Measurements from ENCODE around the gene MED27. TPM values are rescaled to one million over a fixed set of nuclear protein-coding genes. Genes with fewer than 3 reads are reported as not detected.

MED27 gene
- total RNA-seq, 1 experiment from 2014 or later: 33.1 TPM

DNA sequence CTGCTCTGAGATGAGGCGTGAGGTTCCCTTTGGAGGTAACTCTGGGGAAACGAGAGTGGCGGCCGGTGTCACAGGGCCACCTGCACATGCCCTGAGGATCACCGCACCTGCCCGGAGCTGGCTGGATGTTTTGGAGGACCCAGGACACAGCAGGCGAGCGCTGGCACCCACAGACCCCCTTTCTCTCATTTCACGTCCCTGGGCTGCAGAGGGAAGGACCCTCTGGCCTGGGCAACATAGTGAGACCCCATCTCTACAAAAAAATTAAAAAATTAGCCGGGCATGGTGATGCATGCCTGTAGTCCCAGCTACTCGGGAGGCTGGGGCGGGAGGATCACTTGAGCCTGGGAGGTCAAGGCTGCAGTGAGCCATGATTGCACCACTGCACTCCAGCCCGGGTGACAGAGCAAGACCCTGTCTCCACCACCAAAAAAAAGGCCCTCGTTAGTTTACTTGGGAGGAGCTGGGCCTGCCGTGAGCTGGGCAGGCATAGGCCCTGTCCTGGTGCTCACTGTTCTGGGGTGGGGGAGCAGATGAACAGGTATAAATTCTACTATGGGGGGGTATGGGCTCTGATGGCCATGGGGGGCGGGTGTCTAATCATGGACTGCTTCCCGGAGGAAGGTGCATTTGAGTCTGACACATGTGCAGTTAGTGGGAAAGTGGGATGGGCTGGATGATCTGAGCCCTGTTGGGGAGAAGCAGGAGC lies 242.9 kb downstream of the MED27 start:
- peaks cover 9% of the 10 kb centered on the region for H3K4me1 ChIP-seq (replicated peaks)
- H3K27ac ChIP-seq: no peak overlapping the region
- H3K27me3 ChIP-seq (replicated peaks): no peaks in the 10 kb centered on the region
- H3K9me3 ChIP-seq (replicated peaks): peaks cover 15% of the 10 kb centered on the region; the same call in 1 of the 2 replicates
- H3K4me3 ChIP-seq: no peak overlapping the region
- no peaks in the 10 kb centered on the region for H3K36me3 ChIP-seq
- no peak for DNase-seq (ENCODE audit: low read depth in 1 of 2, low spot score in 2 of 2)

DNA sequence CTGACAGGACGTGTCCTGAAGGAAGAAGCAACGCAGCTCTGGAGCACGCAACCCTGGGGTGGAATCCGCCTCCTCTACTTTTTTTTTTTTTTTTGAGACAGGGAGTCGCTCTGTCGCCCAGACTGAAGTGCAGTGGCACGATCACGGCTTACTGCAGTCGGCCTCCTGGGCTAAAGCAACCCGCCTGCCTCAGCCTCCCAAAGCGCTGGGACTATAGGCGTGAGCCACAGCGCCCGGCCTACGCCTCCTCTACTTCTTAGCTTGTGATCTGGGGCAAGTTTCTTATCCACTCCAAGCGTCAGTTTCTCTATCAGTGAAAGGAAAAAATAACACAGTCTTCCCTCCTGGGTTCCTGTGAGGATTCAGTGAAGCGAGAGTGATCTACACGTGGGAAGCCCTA lies 243.6 kb downstream of the MED27 start:
- DNase-seq (ENCODE audit: low read depth in 1 of 2, low spot score in 2 of 2): no peak
- Histone ChIP-seq H3K4me3 (no peak overlapping the region), H3K9me3 (replicated peaks) (peaks cover 15% of the 10 kb centered on the region; the same call in 1 of the 2 replicates), H3K4me1 (replicated peaks) (peaks cover 9% of the 10 kb centered on the region), H3K27ac (no peak overlapping the region), H3K27me3 (replicated peaks) (no peaks in the 10 kb centered on the region), H3K36me3 (no peaks in the 10 kb centered on the region)

DNA sequence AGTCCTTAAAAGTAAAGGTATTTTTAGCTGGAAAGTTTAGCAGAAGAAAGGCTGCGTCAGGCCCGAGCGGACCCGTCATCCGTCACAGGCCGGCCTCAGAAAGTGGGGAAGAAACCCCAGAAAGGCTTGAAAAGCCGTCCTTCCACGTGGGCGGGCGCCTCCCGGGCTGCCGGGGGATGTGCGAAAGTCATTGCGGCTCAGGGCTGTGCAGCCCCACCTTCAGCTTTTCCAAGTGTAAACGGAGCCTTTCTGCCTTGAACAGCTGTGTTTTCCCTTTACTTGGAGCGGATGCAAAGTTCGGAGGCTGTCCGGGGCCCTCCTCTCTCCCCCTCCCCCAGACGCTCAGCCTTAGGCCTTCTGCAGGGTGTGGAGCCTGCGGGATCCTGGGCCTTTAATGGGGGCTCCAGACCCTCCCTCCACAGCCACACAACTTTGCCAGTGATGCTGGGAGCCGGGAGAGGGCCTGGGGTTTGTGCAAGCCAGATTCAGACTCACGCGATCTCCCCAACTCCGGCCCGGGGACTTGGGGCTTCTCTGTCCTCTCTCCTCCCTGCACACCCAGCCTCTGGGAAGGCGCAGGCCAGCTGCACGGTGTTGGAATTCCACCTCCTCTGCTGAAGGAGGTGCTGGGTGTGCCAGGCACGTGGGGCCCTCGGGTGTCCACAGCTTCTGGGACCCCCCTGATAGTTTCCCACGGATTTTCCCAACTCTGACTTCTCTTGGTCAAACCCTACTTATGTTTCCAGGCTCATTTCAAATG lies 244.3 kb downstream of the MED27 start:
- DNase-seq (ENCODE audit: low read depth in 1 of 2, low spot score in 2 of 2): no peak
- H3K4me1 ChIP-seq (replicated peaks): peaks cover 9% of the 10 kb centered on the region
- H3K4me3 ChIP-seq: no peak overlapping the region
- no peak overlapping the region for H3K27ac ChIP-seq
- no peaks in the 10 kb centered on the region for H3K27me3 ChIP-seq (replicated peaks)
- peaks cover 15% of the 10 kb centered on the region; the same call in 1 of the 2 replicates for H3K9me3 ChIP-seq (replicated peaks)
- no peaks in the 10 kb centered on the region for H3K36me3 ChIP-seq

DNA sequence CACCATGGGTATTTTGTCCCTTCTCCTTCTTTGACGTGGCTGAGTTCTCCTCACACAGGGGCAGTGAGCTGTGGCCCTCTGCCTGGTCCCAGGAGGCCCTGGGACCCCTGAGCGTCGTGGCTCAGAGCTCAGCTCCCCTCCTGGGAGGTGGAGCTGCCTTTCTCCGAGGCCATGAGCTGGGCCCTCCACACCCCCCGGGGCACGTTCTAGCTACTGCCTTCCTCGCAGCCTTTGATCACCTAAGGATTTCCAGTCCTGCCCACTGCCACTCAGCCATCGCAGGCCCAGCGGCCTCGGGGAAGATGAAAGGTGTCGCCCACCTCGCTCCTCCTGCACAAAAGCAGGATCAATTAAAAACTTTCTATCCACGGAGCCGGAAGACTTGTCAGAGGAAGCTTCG lies 244.9 kb downstream of the MED27 start:
- DNase-seq (ENCODE audit: low read depth in 1 of 2, low spot score in 2 of 2): no peak
- Histone ChIP-seq H3K27me3 (replicated peaks) (no peaks in the 10 kb centered on the region), H3K27ac (no peak overlapping the region), H3K36me3 (no peaks in the 10 kb centered on the region), H3K9me3 (replicated peaks) (peaks cover 15% of the 10 kb centered on the region; the same call in 1 of the 2 replicates), H3K4me3 (no peak overlapping the region), H3K4me1 (replicated peaks) (peaks cover 4% of the 10 kb centered on the region; the same call in 1 of the 2 replicates)

DNA sequence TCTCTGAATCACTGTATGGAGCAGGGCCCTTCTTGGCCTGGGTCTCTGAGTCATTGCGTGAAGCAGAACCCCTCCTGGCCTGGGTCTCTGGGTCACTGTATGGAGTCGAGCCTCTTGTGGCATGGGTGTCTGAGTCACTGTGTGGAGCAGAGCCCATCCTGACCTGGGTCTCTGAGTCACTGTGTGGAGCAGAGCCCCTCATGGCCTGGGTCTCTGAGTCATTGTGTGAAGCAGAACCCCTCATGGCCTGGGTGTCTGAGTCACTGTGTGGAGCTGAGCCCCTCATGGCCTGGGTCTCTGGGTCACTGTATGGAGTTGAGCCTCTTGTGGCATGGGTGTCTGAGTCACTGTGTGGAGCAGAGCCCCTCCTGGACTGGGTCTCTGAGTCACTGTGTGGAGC lies 245.8 kb downstream of the MED27 start:
- no peaks in the 10 kb centered on the region for H3K36me3 ChIP-seq
- no peaks in the 10 kb centered on the region for H3K27me3 ChIP-seq (replicated peaks)
- no peak overlapping the region for H3K4me3 ChIP-seq
- DNase-seq (ENCODE audit: low read depth in 1 of 2, low spot score in 2 of 2): no peak
- no peaks in the 10 kb centered on the region for H3K4me1 ChIP-seq (replicated peaks)
- peaks cover 15% of the 10 kb centered on the region; the same call in 1 of the 2 replicates for H3K9me3 ChIP-seq (replicated peaks)
- H3K27ac ChIP-seq: no peak overlapping the region

DNA sequence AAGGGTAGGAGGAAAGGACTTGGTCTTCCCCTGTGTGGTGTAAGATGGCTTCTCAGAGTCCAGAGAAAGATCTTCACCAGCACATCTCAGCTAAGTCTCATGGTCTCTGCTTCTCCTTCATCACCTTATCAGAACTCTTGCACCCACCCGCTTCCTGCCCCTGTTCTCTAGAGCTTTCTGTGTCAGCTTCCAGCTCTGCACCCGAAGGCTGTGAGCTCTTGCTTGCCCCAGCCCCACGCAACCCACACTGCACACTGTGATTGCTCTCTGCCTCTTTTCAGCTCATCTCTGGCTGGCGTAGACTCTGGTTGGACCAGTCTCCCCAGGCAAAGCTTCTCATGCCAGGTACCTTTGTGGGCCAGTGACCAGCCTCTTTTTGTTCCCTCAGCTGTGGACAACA lies 246.6 kb downstream of the MED27 start:
- Histone ChIP-seq H3K9me3 (replicated peaks) (peaks cover 15% of the 10 kb centered on the region; the same call in 1 of the 2 replicates), H3K36me3 (no peaks in the 10 kb centered on the region), H3K4me1 (replicated peaks) (no peaks in the 10 kb centered on the region), H3K27ac (no peak overlapping the region), H3K27me3 (replicated peaks) (no peaks in the 10 kb centered on the region), H3K4me3 (no peak overlapping the region)
- DNase-seq (ENCODE audit: low read depth in 1 of 2, low spot score in 2 of 2): no peak

DNA sequence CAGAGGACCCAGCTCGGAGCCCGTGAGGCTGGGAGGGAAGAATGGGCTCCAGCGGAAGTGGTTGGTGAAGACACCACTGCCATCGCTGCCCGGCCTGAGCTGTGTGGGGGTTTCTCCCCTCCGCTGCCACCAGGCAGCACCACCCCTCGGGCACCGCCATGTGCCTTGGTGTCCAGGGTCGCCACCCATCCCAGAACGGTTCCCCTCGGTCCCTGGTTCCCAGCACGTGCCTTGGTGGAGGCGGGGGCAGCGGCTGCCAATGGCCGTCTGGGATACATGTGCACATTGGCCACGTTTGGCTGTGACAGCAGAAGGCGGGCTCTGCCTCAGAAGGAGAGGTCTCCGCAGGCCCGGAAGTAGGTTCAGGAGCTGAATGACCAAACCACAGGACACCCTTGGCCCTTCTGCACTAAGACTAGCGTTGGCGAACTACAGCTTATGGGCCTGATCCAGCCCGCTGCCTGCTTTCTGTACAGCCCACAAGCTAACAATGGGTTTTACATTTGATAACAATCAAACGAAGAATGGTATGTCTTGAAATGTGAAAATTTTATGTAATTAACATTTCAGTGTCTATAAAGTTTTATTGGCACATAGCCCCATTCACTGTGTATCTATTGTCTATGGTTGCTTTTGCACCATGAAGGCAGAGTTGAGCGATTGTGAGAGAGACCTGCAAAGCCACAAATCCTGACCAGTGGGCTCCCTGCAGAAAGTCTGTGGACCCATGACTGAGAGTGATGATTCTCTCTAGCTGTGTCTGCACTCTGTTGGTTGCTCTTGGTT lies 248.1 kb downstream of the MED27 start:
- Histone ChIP-seq H3K4me1 (replicated peaks) (no peaks in the 10 kb centered on the region), H3K27ac (no peak overlapping the region), H3K27me3 (replicated peaks) (peaks cover 6% of the 10 kb centered on the region; the same call in 1 of the 2 replicates), H3K4me3 (no peak overlapping the region), H3K9me3 (replicated peaks) (peaks cover 15% of the 10 kb centered on the region; the same call in 1 of the 2 replicates), H3K36me3 (no peaks in the 10 kb centered on the region)
- no peak for DNase-seq (ENCODE audit: low read depth in 1 of 2, low spot score in 2 of 2)

DNA sequence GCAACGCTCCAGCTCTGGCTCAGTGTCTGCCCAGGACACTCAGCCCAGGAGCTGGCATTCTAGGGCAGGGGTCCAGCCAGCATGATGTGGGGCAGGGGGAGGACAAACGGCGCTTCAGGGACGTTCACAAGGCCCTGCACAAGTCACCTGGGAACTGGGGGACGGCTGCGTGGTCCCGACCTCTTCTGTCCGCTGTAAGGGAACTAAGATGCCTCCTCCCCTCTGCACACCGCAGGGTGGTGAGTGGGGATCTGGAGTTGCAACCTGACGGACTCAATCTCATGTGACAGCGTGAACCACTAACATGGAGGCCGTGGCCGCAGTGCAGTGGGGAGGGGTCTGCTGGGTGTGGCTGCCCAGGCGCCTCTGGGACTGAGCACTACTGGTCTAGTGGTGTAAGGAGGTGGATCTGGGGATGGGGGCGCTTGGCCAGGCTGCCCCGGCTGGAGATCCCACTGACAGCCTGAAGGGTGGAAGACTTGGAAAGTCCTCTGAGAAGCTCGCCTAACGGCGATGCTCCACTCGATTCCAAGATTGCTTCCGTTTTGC lies 251.8 kb downstream of the MED27 start:
- DNase-seq (ENCODE audit: low read depth in 1 of 2, low spot score in 2 of 2): no peak
- H3K36me3 ChIP-seq: no peaks in the 10 kb centered on the region
- peaks cover 30% of the 10 kb centered on the region for H3K27me3 ChIP-seq (replicated peaks)
- no peaks in the 10 kb centered on the region for H3K9me3 ChIP-seq (replicated peaks)
- H3K4me3 ChIP-seq: no peak overlapping the region
- H3K4me1 ChIP-seq (replicated peaks): no peaks in the 10 kb centered on the region
- no peak overlapping the region for H3K27ac ChIP-seq

DNA sequence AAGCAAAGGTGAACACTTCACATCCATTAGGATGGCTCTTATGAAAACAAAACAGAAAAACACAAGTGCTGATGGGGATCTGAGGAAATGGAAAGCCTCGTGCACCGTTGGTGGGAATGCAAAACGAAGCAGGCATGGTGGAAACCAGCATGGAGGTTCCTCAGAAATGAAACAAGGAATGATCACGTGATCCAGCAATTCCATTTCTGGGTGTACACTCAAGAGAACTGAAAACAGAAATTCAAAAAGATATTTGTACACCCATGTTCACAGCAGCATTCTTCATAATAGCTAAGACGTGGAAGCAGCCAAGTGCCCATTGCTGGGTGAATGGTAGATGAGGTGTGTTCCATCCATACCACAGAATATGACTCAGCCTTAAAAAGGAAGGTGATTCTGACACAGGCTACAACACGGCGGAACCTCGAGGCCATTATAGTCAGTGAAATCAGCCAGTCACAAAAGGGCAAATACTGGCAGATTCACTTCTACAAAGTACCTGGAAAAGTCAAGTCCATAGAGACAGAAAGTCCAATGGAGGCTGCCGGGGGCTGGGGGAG lies 252.6 kb downstream of the MED27 start:
- Histone ChIP-seq H3K27ac (no peak overlapping the region), H3K4me1 (replicated peaks) (no peaks in the 10 kb centered on the region), H3K9me3 (replicated peaks) (no peaks in the 10 kb centered on the region), H3K36me3 (no peaks in the 10 kb centered on the region), H3K27me3 (replicated peaks) (peaks cover 36% of the 10 kb centered on the region), H3K4me3 (no peak overlapping the region)
- DNase-seq (ENCODE audit: low read depth in 1 of 2, low spot score in 2 of 2): no peak

DNA sequence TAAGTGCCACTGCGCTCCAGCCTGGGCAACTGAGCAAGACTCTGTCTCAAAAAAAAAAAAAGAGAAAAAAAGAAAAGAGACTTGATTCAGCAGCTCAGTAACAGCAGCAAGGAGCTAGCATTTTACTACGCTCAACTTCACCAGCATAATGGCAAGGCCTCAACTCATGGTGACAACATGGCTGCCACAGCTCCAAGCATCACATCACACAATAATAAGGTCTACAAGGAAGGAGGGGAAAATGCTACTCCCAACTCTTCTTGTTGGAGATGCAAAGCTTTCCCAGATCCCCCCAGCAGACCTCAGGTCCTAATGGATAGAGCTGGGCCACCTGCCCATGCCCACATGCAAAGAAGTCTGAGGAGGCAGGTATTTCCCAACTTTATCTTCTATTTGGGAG lies 253.6 kb downstream of the MED27 start:
- Histone ChIP-seq H3K36me3 (no peaks in the 10 kb centered on the region), H3K4me1 (replicated peaks) (no peaks in the 10 kb centered on the region), H3K9me3 (replicated peaks) (no peaks in the 10 kb centered on the region), H3K27ac (no peak overlapping the region), H3K27me3 (replicated peaks) (peaks cover 40% of the 10 kb centered on the region), H3K4me3 (no peak overlapping the region)
- DNase-seq (ENCODE audit: low read depth in 1 of 2, low spot score in 2 of 2): no peak

DNA sequence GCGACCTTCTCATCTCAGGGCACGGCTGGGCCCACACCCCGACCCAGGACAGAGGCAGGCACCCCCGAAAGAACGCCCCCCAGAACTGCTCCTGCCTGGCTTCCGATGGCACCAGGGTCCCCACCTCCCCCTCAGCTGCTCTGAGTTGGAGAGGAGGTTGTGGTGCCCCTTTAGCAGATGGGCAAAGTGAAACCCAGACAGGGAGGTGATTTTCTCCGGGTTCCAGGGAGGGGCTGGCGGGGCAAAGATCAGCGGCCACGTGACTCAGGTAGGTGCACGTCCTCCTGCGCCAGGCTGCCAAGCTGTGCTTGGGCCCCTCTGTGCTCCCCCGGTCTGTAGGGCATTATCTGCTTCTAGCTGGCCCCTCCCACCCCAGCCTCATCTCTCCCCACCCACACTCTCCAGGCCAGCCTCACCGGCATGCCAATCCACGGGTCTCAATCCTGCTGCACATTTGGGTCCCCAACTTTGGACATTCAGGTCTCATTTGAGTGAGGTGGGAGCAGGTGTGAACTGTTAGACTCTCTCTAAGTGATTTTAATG lies 254.6 kb downstream of the MED27 start:
- peaks cover 49% of the 10 kb centered on the region for H3K27me3 ChIP-seq (replicated peaks)
- DNase-seq (ENCODE audit: low read depth in 1 of 2, low spot score in 2 of 2): no peak
- no peaks in the 10 kb centered on the region for H3K9me3 ChIP-seq (replicated peaks)
- H3K4me3 ChIP-seq: no peak overlapping the region
- H3K4me1 ChIP-seq (replicated peaks): no peaks in the 10 kb centered on the region
- no peaks in the 10 kb centered on the region for H3K36me3 ChIP-seq
- H3K27ac ChIP-seq: no peak overlapping the region

DNA sequence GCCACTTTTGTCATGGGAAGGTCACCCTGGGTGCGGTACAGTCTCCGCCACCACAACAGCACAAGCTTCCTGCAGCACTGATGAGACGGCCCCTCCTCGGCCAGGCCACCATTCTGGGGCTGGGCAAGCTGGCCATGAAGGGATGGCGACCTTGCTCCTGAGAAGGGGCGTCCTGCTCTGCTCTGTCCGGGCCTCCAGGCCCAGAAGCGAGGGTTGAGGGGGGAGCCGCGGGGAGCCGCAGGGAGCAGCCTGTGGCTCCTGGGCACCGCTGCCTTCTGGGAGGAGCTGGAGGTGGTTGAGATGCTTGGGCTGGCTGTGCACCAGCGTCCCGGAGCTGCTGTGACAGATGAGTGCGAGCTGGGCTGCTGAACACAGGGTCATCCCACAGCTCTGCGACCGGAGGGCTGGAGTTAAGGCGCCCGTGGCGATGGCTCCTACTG lies 255.5 kb downstream of the MED27 start:
- Histone ChIP-seq H3K4me3 (no peak overlapping the region), H3K36me3 (no peaks in the 10 kb centered on the region), H3K27ac (no peak overlapping the region), H3K27me3 (replicated peaks) (peaks cover 53% of the 10 kb centered on the region), H3K4me1 (replicated peaks) (no peaks in the 10 kb centered on the region), H3K9me3 (replicated peaks) (no peaks in the 10 kb centered on the region)
- no peak for DNase-seq (ENCODE audit: low read depth in 1 of 2, low spot score in 2 of 2)

DNA sequence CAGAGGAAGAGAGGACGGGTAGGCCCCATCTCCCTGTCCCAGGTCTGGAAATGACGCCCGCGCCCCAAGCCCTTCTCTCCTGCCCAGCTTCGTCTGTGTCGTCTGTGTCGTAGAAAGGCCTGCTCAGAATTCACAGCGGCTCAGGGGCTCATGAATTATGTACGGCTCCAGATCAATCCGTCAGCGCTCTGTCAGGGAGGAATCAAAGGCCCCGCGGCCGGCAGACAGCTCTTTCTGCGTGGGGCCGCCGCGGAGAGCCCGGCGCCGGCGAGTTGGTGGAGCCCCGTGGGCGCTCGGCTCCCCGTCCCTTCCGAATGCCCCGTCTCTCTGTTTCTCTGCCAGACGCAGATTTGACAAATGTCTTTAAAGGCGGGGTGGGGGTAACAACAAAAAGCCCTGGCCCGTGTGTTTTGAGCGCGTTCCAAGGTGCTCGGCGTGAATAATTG lies 255.9 kb downstream of the MED27 start:
- no peaks in the 10 kb centered on the region for H3K4me1 ChIP-seq (replicated peaks)
- H3K9me3 ChIP-seq (replicated peaks): no peaks in the 10 kb centered on the region
- peaks cover 58% of the 10 kb centered on the region for H3K27me3 ChIP-seq (replicated peaks)
- no peaks in the 10 kb centered on the region for H3K36me3 ChIP-seq
- DNase-seq (ENCODE audit: low read depth in 1 of 2, low spot score in 2 of 2): no peak
- no peak overlapping the region for H3K27ac ChIP-seq
- H3K4me3 ChIP-seq: no peak overlapping the region

Data from SJSA1 (cell line).